ENCODE results near the gene BLOC1S3. TPM values are rescaled to one million over a fixed set of nuclear protein-coding genes. Genes with fewer than 3 reads are reported as not detected.

Gene BLOC1S3
- total RNA-seq, 1 experiment from 2014 or later: 22.6 TPM

GRCh38 chr19:45189971-45190370, 11.4 kb downstream of the BLOC1S3 start:
- no peaks in the 10 kb centered on the region for H3K36me3 ChIP-seq
- no peak for DNase-seq
- no peaks in the 10 kb centered on the region for H3K27me3 ChIP-seq
- H3K4me3 ChIP-seq: no peak overlapping the region
- no peaks in the 10 kb centered on the region for H3K9me3 ChIP-seq

DNA sequence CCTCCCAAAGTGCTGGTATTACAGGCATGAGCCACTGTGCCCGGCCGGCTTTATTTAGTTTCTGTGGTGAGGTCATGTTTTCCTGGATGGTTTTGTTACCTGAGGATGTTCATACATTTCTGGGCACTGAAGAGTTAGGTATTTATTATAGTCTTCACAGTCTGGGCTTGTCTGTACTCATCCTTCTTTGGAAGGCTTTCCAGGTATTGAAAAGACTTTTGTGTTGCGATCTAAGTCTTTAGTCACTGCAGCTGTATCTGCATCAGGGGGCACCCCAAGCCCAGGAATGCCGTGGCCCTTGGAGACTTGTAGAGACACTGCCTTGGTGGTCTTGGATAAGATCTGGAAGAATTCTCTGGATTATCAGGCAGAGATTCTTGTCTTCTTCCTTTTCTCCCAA, 12.8 kb downstream of the BLOC1S3 start:
- H3K9me3 ChIP-seq: no peaks in the 10 kb centered on the region
- H3K27me3 ChIP-seq: no peaks in the 10 kb centered on the region
- no peak overlapping the region for H3K4me3 ChIP-seq
- DNase-seq: no peak
- no peaks in the 10 kb centered on the region for H3K36me3 ChIP-seq

DNA sequence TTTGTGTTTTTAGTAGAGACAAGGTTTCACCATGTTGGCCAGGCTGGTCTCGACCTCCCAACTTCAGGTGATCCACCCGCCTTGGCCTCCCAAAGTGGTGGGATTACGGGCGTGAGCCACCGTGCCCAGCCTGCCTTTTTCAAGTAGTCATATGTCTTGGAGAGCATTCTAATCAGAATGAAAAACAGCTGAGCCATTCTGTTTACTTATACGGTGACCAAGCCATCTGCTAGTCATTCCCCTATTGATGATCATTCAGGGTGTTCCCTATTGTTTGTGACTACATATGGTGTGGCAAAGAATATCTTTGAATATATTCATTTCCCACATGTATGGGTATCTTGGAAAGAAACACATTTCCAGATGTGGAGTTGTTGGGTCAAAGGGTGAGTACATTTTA, 17.2 kb downstream of the BLOC1S3 start:
- Histone ChIP-seq H3K36me3 (no peaks in the 10 kb centered on the region), H3K27me3 (peaks cover 4% of the 10 kb centered on the region; the same call in 1 of the 2 replicates), H3K4me3 (no peak overlapping the region), H3K9me3 (no peaks in the 10 kb centered on the region)
- no peak for DNase-seq

DNA sequence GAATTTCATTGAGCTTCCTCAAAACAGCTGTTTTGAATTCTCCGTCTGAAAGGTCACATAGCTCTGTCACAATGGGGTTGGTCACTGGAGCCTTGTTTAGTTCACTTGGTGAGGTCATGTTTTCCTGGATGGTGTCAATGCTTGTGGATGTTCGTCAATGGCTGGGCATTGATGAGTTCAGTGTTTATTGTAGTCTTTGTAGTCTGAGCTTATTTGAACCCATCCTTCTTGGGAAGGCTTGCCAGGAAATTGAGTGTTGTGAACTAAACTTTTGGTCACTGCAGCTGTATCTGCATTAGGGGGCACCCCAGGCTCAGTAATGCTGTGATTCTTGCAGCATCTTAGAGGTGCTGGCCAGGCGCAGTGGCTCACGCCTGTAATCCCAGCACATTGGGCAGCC, 22.0 kb downstream of the BLOC1S3 start:
- no peaks in the 10 kb centered on the region for H3K36me3 ChIP-seq
- H3K27me3 ChIP-seq: peaks cover 4% of the 10 kb centered on the region; the same call in 1 of the 2 replicates
- no peaks in the 10 kb centered on the region for H3K9me3 ChIP-seq
- peak; percentile 27 for DNase-seq
- H3K4me3 ChIP-seq: no peak overlapping the region

DNA sequence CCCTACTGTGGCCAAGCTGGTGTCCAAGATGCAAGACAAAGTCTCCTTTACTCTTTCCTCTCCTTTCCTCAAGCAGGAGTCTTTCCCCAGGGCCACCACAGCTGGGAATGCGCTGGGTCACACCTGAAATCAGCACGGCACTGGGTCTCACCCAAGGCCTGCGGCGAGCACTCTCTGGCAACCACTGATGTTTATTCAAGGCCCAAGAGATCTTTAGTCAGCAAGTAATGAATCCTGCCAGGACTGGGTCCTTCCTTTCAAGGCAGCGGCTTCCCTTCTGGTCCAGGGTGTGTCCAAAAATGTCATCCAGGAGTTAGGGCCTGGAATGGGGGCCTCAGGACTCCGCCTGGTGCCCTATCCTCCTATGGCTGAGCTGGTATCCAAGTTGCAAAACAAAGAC, 24.1 kb downstream of the BLOC1S3 start:
- Histone ChIP-seq H3K9me3 (no peaks in the 10 kb centered on the region), H3K4me3 (no peak overlapping the region), H3K27me3 (peaks cover 4% of the 10 kb centered on the region; the same call in 1 of the 2 replicates), H3K36me3 (no peaks in the 10 kb centered on the region)
- DNase-seq: peak; percentile 45

DNA sequence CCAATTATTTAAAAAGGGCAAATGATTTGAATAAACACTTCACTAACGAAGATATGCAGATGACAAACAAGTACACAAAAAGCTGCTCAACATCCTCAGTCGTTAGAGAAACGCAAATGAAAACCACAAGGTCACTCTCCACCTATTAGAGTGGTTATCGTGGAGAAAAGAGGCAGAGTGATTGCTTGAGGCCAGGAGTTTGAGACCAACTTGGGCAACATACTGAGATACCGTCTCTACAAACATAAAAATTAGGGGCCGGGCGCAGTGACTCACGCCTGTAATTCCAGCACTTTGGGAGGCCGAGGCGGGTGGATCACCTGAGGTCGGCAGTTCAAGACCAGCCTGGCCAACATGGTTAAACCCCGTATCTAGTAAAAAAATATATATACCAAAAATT, 27.2 kb downstream of the BLOC1S3 start:
- H3K36me3 ChIP-seq: no peaks in the 10 kb centered on the region

GRCh38 chr19:45206328-45206727, 27.7 kb downstream of the BLOC1S3 start:
- no peaks in the 10 kb centered on the region for H3K27me3 ChIP-seq
- DNase-seq: no peak
- H3K4me3 ChIP-seq: no peak overlapping the region
- no peaks in the 10 kb centered on the region for H3K36me3 ChIP-seq
- H3K9me3 ChIP-seq: no peaks in the 10 kb centered on the region

More for the DNA sequence above, 27.2 kb downstream of the BLOC1S3 start:
- Histone ChIP-seq H3K9me3 (no peaks in the 10 kb centered on the region), H3K4me3 (no peak overlapping the region), H3K27me3 (no peaks in the 10 kb centered on the region)
- DNase-seq: no peak

DNA sequence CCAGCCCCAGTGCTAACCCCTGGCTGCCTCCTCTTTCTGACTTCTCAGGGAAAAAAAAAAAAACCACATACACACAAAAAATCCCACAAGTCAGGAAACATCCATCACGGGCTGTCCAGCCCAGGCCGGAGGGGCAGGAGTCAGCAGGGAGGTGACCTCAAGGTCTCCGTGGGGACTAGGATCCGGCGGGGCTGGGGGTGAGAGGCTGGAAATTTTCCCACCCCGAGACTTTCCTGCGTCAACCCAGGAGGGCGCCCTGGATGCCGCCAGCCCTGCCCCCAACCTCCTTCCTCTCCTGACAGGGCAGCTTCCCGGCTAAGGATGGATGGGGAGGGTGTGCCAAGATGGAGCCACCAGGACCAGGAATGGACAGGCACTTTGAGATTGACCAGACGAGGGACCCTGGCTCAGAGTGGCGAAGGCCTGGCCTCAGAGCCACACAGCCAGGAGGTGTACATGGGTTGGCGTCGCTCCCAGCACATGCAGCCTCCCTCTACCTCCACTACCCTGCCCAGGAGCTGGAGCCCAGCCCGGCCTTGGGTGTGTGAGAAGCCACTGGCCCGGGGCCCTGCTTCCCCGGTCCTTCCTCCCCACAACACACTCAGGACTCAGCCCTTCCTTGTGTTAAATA, 33.3 kb downstream of the BLOC1S3 start:
- Histone ChIP-seq H3K36me3 (no peaks in the 10 kb centered on the region), H3K4me3 (no peak overlapping the region), H3K9me3 (no peaks in the 10 kb centered on the region), H3K27me3 (no peaks in the 10 kb centered on the region; the same call in 1 of the 2 replicates)
- DNase-seq: no peak

- H3K27me3 ChIP-seq: no peaks in the 10 kb centered on the region; the same call in 1 of the 2 replicates
- H3K9me3 ChIP-seq: no peaks in the 10 kb centered on the region
- H3K36me3 ChIP-seq: no peaks in the 10 kb centered on the region
- H3K4me3 ChIP-seq: no peak overlapping the region
- DNase-seq: no peak
Observed at GRCh38 chr19:45213031-45213430, 34.4 kb downstream of the BLOC1S3 start.

DNA sequence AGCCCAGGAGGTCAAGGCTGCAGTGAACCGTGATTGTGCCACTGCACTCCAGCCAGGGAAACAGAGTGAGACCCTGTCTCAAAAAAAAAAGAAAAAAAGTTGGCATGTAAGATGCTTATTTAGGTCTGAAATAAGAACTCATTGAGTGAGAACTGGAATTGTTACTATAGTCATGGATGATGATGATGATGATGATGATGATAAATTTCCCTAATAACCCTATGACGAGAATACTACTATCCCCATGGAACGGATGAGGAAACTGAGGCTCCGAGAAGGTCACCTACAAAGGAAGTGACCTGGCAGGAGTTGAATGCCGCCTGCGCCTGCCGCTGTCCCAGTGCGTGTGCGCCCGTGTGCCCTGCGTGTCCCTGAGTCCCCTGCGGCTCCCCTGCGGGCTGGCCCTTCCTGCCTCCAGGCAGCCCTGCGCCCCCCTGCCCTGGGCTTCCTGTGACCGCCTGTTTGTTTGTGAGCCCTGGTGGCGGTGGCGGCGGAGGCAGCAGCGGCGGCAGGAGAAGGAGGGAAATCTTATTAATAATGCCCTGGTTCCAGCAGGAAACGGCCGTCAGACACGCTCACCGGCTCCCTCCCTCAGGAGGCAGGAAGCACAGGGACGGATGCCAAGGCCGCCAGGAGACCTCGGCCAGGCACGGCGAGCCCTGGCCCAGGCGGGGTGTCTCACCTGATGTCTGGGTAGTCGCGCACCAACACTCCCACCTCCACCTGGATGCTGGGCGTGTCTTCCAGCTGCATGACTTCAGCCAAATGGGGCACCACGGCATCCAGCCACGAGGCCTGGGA, 37.0 kb downstream of the BLOC1S3 start:
- H3K27me3 ChIP-seq: no peaks in the 10 kb centered on the region; the same call in 1 of the 2 replicates

GRCh38 chr19:45216667-45217066, 38.1 kb downstream of the BLOC1S3 start:
- no peaks in the 10 kb centered on the region; the same call in 1 of the 2 replicates for H3K27me3 ChIP-seq
- no peaks in the 10 kb centered on the region for H3K36me3 ChIP-seq
- H3K9me3 ChIP-seq: no peaks in the 10 kb centered on the region
- no peak overlapping the region for H3K4me3 ChIP-seq
- DNase-seq: no peak

More for the DNA sequence above, 37.0 kb downstream of the BLOC1S3 start:
- Histone ChIP-seq H3K9me3 (no peaks in the 10 kb centered on the region), H3K4me3 (no peak overlapping the region), H3K36me3 (no peaks in the 10 kb centered on the region)
- DNase-seq: no peak

GRCh38 chr19:45217193-45217956, 38.8 kb downstream of the BLOC1S3 start:
- Histone ChIP-seq H3K27me3 (no peaks in the 10 kb centered on the region; the same call in 1 of the 2 replicates), H3K4me3 (no peak overlapping the region)
- no peak for DNase-seq

GRCh38 chr19:45217957-45218334, 39.4 kb downstream of the BLOC1S3 start:
- no peaks in the 10 kb centered on the region for H3K9me3 ChIP-seq
- no peaks in the 10 kb centered on the region; the same call in 1 of the 2 replicates for H3K27me3 ChIP-seq
- H3K4me3 ChIP-seq: no peak overlapping the region
- no peaks in the 10 kb centered on the region for H3K36me3 ChIP-seq
- no peak for DNase-seq

More at GRCh38 chr19:45217193-45217956, 38.8 kb downstream of the BLOC1S3 start:
- Histone ChIP-seq H3K36me3 (no peaks in the 10 kb centered on the region), H3K9me3 (no peaks in the 10 kb centered on the region)

DNA sequence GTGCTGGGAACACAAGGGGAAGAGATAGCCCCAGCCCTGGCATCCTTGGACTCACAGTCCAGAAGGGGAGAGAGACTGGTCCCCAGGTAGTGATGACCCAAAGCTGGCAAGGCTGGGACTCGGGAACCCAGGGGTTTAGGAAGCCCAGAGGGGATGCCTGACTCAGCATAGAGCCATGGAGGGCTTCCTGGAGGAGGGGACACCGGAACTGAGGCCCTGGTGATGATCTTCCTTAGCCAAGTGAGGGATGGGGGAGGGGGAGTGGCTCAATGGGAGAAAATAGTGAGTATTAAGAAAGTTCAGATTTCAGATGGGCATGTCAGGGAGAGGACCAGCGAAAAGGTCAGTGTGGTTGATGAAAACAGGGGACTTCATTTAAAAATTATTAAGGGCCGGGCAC, 39.8 kb downstream of the BLOC1S3 start:
- Histone ChIP-seq H3K9me3 (no peaks in the 10 kb centered on the region), H3K4me3 (no peak overlapping the region), H3K36me3 (no peaks in the 10 kb centered on the region), H3K27me3 (no peaks in the 10 kb centered on the region; the same call in 1 of the 2 replicates)
- DNase-seq: no peak

DNA sequence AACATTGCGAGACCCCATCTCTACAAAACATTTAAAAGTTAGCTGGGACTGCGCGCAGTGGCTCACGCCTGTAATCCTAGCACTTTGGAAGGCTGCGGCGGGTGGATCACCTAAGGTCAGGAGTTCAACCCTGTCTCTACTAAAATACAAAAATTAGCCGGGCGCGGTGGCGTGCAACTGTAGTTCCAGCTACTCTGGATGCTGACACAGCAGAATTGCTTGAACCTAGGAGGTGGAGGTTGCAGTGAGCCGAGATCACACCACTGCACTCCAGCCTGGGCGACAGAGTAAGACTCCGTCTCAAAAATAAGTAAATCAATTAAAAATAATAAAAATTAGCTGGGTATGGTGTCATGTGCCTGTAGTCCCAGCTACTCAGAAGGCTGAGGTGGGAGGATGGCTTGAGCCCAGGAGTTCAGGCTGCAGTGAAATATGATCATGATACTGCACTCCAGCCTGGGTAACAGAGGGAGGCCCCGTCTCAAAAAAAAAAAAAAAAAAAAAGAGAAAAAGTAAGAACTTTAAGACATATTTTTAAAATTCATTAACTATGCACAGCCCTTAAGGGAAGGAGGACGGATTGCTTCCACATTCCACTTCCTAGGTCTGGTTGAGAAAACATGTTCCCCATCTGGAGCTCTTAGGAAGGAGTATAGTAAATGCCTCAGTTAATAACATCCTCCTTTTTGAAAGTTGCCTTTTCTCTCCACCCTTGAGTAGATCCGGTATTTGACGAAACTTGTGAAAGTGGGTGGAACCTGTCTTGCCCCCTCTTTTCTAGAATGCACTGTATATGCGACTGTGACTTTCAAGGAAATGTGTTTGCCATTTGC, 40.5 kb downstream of the BLOC1S3 start:
- Histone ChIP-seq H3K4me3 (no peak overlapping the region), H3K36me3 (no peaks in the 10 kb centered on the region), H3K27me3 (no peaks in the 10 kb centered on the region; the same call in 1 of the 2 replicates), H3K9me3 (no peaks in the 10 kb centered on the region)
- DNase-seq: no peak

- Histone ChIP-seq H3K9me3 (no peaks in the 10 kb centered on the region), H3K27me3 (no peaks in the 10 kb centered on the region), H3K4me3 (no peak overlapping the region), H3K36me3 (no peaks in the 10 kb centered on the region)
- DNase-seq: no peak
Observed at GRCh38 chr19:45222724-45223123, 44.1 kb downstream of the BLOC1S3 start.
